Naive thymus-derived CD4-positive, alpha-beta T cell (primary cell): ENCODE results near the gene ACSBG1. TPM values are rescaled to one million over a fixed set of nuclear protein-coding genes. Genes with fewer than 3 reads are reported as not detected.

Source experiments
- ATAC-seq: fragments of 150-1000 bp; cut with Tn5 transposase; 2 replicates; pipeline ENCODE4 v1.10.0; 2021; ENCODE audit warnings: mild to moderate bottlenecking, moderate library complexity
- CTCF ChIA-PET: fragments of 350-600 bp; sonication (Branson Sonifier 250); formaldehyde crosslinking; loops from one replicate; lab custom pipeline; 2021; ENCODE audit warnings: antibody characterized with exemption; lab: Charles Lee
- POLR2A ChIA-PET: fragments of 350-600 bp; sonication (Branson Sonifier 250); formaldehyde crosslinking; loops from one replicate; lab custom pipeline; 2021; ENCODE audit warnings: antibody characterized with exemption, inconsistent platforms; lab: Charles Lee
- DNase-seq, 9 donors: peaks; one replicate each; pipeline versions ENCODE4 v3.0.0 to v3.0.0-alpha.2; 2020 to 2022; ENCODE audit warnings: mixed read lengths in 1 of 9
- H3K27ac ChIP-seq: one replicate; pipeline ENCODE4 v1.7.0; 2013; ENCODE audit warnings: mild to moderate bottlenecking, low read depth, low read length, moderate library complexity
- H3K27me3 ChIP-seq, 2 donors: one replicate each; pipeline ENCODE4 v1.7.0; 2013; ENCODE audit warnings: low read length in 2 of 2, mild to moderate bottlenecking in 2 of 2, moderate library complexity in 2 of 2; ENCODE audit not compliant: control insufficient read depth in 2 of 2, insufficient read depth in 2 of 2
- H3K36me3 ChIP-seq, 3 experiments: 1 replicate in 2 of 3; 2 replicates in 1 of 3; pipeline ENCODE4 v1.7.0; 2013; ENCODE audit warnings: low read length in 3 of 3, mild to moderate bottlenecking in 3 of 3, moderate library complexity in 1 of 3; ENCODE audit not compliant: insufficient read depth in 3 of 3, control insufficient read depth in 2 of 3
- H3K4me1 ChIP-seq, 2 donors: one replicate each; pipeline ENCODE4 v1.7.0; 2013; ENCODE audit warnings: low read length in 2 of 2, mild to moderate bottlenecking in 2 of 2, moderate library complexity in 1 of 2; ENCODE audit not compliant: control insufficient read depth in 2 of 2, insufficient read depth in 2 of 2
- H3K4me3 ChIP-seq: 2 replicates; pipeline ENCODE4 v1.7.0; 2013; ENCODE audit warnings: mild to moderate bottlenecking, low read length
- H3K9me3 ChIP-seq, 3 experiments: 1 replicate in 2 of 3; 2 replicates in 1 of 3; pipeline ENCODE4 v1.7.0; 2013; ENCODE audit warnings: low read length in 3 of 3; ENCODE audit not compliant: control insufficient read depth in 2 of 3
- H3K27ac Mint-ChIP-seq, 9 donors: one replicate each; pipeline ENCODE4 v1.8.0; 2020 to 2022; ENCODE audit warnings: mixed read lengths in 9 of 9, mild to moderate bottlenecking in 8 of 9, moderate library complexity in 5 of 9, inconsistent platforms in 2 of 9
- H3K27me3 Mint-ChIP-seq, 5 donors: one replicate each; pipeline ENCODE4 v1.8.0; 2021 to 2022; ENCODE audit warnings: mixed read lengths in 5 of 5, mild to moderate bottlenecking in 1 of 5
- H3K36me3 Mint-ChIP-seq, 5 donors: one replicate each; pipeline ENCODE4 v1.8.0; 2020 to 2022; ENCODE audit warnings: mixed read lengths in 5 of 5, mild to moderate bottlenecking in 3 of 5, inconsistent platforms in 1 of 5
- H3K4me1 Mint-ChIP-seq, 7 donors: one replicate each; pipeline ENCODE4 v1.8.0; 2020 to 2022; ENCODE audit warnings: mixed read lengths in 7 of 7, mild to moderate bottlenecking in 3 of 7, inconsistent platforms in 1 of 7
- H3K4me3 Mint-ChIP-seq, 10 donors: one replicate each; pipeline ENCODE4 v1.8.0; 2020 to 2022; ENCODE audit warnings: mild to moderate bottlenecking in 10 of 10, mixed read lengths in 10 of 10, moderate library complexity in 6 of 10, inconsistent platforms in 2 of 10
- H3K9me3 Mint-ChIP-seq, 11 donors: one replicate each; pipeline ENCODE4 v1.8.0; 2020 to 2022; ENCODE audit warnings: mixed read lengths in 11 of 11, mild to moderate bottlenecking in 4 of 11, inconsistent platforms in 1 of 11, moderate library complexity in 1 of 11
- intact Hi-C, 2 donors: fragments of 100-400 bp; cut with micrococcal nuclease; formaldehyde crosslinking; loops; one replicate each; pipeline ENCODE4 v1.15.1; 2023
- polyA plus RNA-seq, 2 donors: library from polyadenylated mRNA; unstranded; fragments of 300-500 nt; fragmentation: Illumina TruSeq; gene quantifications; one replicate each; pipeline ENCODE4 v1.2.3, GENCODE V29; 2021
- total RNA-seq, 6 experiments: library from RNA in 5 of 6; stranded (reverse) in 5 of 6; gene quantifications; 1 replicate in 5 of 6; 2 replicates in 1 of 6; pipeline ENCODE4 v1.2.3 and lab custom pipeline; 2021 to 2026

Gene ACSBG1
- total and polyA plus RNA-seq, 7 experiments from 2014 or later = 0.06 to 0.39 TPM; not detected in 5

DNA sequence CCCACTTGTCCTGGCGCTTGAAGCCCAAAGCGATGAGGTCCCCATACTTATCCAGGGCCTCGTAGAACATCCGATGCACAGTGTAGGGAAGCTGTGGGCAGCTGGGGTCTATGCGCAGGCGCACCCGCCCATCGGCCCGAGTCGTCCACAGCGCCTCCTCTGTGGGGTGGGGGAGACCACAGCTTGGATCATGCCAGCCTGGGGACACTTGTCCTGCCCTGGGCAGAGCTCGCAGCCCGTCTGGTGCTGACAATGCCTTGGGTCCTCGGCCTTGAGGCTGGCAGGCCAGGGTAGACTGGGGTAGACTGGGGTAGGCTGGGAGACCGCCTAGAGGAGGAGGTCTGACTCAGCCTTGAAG, 39.8 kb downstream of the ACSBG1 start:
- peaks cover 0 to 10% (median 2%) of the 10 kb centered on the region in 11 donors for H3K9me3 Mint-ChIP-seq
- Histone ChIP-seq H3K9me3 (no peaks in the 10 kb centered on the region), H3K36me3 (no peaks in the 10 kb centered on the region), H3K27ac (no peak overlapping the region), H3K4me3 (no peak overlapping the region), H3K4me1 (no peaks in the 10 kb centered on the region), H3K27me3 (no peaks in the 10 kb centered on the region)
- CTCF ChIA-PET = interaction anchor here (0.5 to 8.5 kb wide), 11 partner anchors 10 to 236 kb away, joined by 3 to 101 read pairs (median 5); partner anchors contain the start of gene CIB2
- peaks cover 0 to 9% (median 0%) of the 10 kb centered on the region in 7 donors for H3K4me1 Mint-ChIP-seq
- POLR2A ChIA-PET = no interaction called here
- H3K4me3 Mint-ChIP-seq = no peak overlapping the region
- peaks cover 0 to 5% (median 0%) of the 10 kb centered on the region in 5 donors for H3K36me3 Mint-ChIP-seq
- peak in 1 of 9 donors; percentile 18 for DNase-seq
- intact Hi-C loops = loop anchor here (2.0 kb wide), 1 partner anchor 236 kb away; no protein-coding TSS in a partner anchor
- no peak for ATAC-seq
- H3K27ac Mint-ChIP-seq = peak overlapping the region in 3 of 9 donors; percentile 17 to 39 (median 30)
- H3K27me3 Mint-ChIP-seq = peaks cover 0 to 18% (median 0%) of the 10 kb centered on the region in 5 donors

DNA sequence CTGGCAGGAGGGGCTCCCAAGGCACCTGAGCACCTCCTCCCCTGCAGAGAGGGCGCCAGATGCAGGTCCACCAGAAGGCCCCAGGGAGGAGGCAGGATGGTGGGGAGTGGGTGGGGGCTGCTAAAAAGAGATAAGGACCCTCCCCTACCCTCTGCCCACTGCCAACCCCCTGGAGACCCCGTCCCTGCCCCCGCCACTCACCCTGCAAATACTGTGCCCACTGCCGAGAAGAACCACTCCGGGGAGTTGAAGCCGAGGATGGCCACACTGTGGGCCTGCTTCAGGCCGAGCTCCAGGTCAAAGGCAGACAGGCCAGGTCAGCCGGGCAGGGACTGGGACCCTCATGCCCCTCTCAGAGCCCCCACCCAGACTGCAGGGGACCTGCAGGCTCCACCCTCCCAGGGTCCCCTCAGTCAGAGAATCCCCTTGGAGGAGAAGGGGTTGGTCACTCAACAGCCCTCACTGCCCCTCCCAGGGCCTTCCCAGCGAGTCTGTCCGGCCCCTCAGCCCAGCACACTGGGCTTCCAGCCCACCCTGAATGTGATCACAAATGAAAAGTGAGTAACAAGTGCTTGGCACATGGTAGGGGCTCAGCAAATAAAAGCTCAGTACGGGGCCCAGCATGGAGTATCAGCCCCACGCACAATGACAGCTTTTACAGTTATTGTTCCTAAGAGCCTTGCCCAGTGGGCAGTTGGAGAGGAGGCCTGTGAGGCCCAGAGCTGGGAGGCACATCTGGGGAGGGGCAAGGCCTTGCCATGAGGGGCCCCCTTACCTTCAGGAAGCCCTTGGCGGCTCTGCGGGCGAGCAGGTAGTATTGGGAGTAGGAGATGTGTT, 40.4 kb downstream of the ACSBG1 start:
- H3K27me3 Mint-ChIP-seq = peaks cover 0 to 18% (median 0%) of the 10 kb centered on the region in 5 donors

DNA sequence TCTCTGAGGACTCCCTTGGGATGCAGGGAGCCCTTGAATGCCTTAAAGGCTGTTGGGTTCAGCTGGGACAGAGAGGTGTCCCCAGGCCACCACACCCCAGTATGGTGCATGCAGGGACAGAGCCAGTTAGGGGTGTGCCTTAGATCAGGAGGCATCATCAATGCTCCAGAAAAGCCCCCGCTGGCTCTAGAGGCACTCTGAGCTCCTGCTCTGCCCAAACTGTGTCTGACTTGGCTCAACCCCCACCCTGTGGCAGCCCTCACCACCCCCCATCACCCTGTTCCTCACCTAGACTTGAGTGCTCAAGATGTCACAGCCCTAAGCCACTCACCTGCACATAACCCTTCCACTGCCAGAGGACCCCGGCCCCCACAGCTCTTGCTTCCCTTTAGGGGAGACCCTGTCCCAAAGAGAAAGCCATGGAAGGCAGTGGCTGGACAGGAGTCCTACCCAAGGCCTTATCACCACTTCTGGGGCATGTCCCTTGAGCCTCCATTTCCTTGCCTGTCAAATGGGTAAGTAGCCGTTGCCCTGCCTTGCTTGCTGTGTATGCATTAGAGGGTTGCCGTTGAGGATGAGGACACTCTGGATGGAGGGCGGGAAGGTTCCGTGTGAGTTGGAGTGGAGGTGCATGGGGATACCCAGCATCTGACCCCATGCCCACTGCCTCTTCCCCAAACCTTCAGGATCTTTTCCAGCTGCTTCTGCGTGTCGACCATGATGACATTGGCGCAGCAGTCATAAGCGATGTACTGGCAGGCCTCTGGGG, 41.4 kb downstream of the ACSBG1 start:
- H3K9me3 Mint-ChIP-seq = peaks cover 0 to 10% (median 2%) of the 10 kb centered on the region in 11 donors
- H3K4me3 ChIP-seq = no peak overlapping the region
- no peaks in the 10 kb centered on the region for H3K9me3 ChIP-seq
- H3K27ac ChIP-seq = no peak overlapping the region
- peaks cover 0 to 9% (median 0%) of the 10 kb centered on the region in 7 donors for H3K4me1 Mint-ChIP-seq
- no peaks in the 10 kb centered on the region for H3K36me3 ChIP-seq
- intact Hi-C loops = no loop called here
- H3K4me1 ChIP-seq = no peaks in the 10 kb centered on the region
- peaks cover 0 to 5% (median 0%) of the 10 kb centered on the region in 5 donors for H3K36me3 Mint-ChIP-seq
- H3K4me3 Mint-ChIP-seq = no peak overlapping the region
- CTCF ChIA-PET = interaction anchor here (0.6 to 8.5 kb wide), 4 partner anchors 59 to 234 kb away, joined by 3 to 101 read pairs (median 28); partner anchors contain the start of gene CIB2
- peaks cover 0 to 18% (median 0%) of the 10 kb centered on the region in 5 donors for H3K27me3 Mint-ChIP-seq
- ATAC-seq = peak; percentile 15
- H3K27me3 ChIP-seq = no peaks in the 10 kb centered on the region
- DNase-seq = peak in 1 of 9 donors; percentile 15
- H3K27ac Mint-ChIP-seq = peak overlapping the region in 1 of 9 donors; percentile 60
- POLR2A ChIA-PET = no interaction called here

More for the DNA sequence above, 40.4 kb downstream of the ACSBG1 start:
- Histone ChIP-seq H3K4me3 (no peak overlapping the region), H3K9me3 (no peaks in the 10 kb centered on the region), H3K36me3 (no peaks in the 10 kb centered on the region), H3K27me3 (no peaks in the 10 kb centered on the region), H3K27ac (no peak overlapping the region), H3K4me1 (no peaks in the 10 kb centered on the region)
- no peak overlapping the region for H3K4me3 Mint-ChIP-seq
- H3K9me3 Mint-ChIP-seq = peaks cover 0 to 10% (median 2%) of the 10 kb centered on the region in 11 donors
- ChIA-PET CTCF (interaction anchor here (0.5 to 8.5 kb wide), 6 partner anchors 9 to 235 kb away, joined by 3 to 101 read pairs (median 14); partner anchors contain the start of gene CIB2), POLR2A (no interaction called here)
- intact Hi-C loops = loop anchor here (2.0 kb wide), 1 partner anchor 235 kb away; no protein-coding TSS in a partner anchor
- no peak for ATAC-seq
- H3K4me1 Mint-ChIP-seq = peaks cover 0 to 9% (median 0%) of the 10 kb centered on the region in 7 donors
- DNase-seq = peak in 1 of 9 donors; percentile 20
- no peak overlapping the region for H3K27ac Mint-ChIP-seq
- peaks cover 0 to 5% (median 0%) of the 10 kb centered on the region in 5 donors for H3K36me3 Mint-ChIP-seq

DNA sequence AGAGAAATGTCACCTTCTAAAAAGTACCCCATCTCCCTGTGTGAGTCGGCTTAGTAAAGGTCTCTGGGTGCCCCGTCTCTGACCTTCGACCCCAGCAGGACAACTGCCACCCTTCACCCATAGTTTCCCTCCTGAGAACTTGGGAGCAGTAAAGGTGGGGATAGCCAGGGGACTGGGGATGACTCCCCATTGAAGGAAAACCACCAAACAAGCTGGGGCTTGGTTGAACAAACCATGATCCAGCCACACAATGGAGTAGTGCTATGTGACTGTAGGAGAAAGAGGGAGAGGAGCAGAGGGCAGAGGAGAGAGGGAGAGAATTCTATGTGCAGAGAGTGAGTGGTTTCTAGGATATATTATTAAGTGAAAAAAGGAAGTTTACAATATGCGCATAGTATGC, 51.5 kb downstream of the ACSBG1 start:
- CTCF ChIA-PET = no interaction called here
- DNase-seq = peak in 1 of 9 donors; percentile 3
- H3K4me3 Mint-ChIP-seq = no peak overlapping the region
- ATAC-seq = no peak
- H3K9me3 ChIP-seq = no peaks in the 10 kb centered on the region
- peaks cover 0 to 4% (median 0%) of the 10 kb centered on the region in 5 donors for H3K36me3 Mint-ChIP-seq
- H3K4me3 ChIP-seq = no peak overlapping the region
- peaks cover 0 to 7% (median 0%) of the 10 kb centered on the region in 11 donors for H3K9me3 Mint-ChIP-seq
- no peak overlapping the region for H3K27ac Mint-ChIP-seq
- no peaks in the 10 kb centered on the region for H3K36me3 ChIP-seq
- no peak overlapping the region for H3K27ac ChIP-seq
- peaks cover 0 to 3% (median 0%) of the 10 kb centered on the region in 7 donors for H3K4me1 Mint-ChIP-seq
- intact Hi-C loops = no loop called here
- H3K27me3 Mint-ChIP-seq = peaks cover 0 to 23% (median 0%) of the 10 kb centered on the region in 5 donors
- H3K27me3 ChIP-seq = no peaks in the 10 kb centered on the region
- no peaks in the 10 kb centered on the region for H3K4me1 ChIP-seq
- POLR2A ChIA-PET = no interaction called here

DNA sequence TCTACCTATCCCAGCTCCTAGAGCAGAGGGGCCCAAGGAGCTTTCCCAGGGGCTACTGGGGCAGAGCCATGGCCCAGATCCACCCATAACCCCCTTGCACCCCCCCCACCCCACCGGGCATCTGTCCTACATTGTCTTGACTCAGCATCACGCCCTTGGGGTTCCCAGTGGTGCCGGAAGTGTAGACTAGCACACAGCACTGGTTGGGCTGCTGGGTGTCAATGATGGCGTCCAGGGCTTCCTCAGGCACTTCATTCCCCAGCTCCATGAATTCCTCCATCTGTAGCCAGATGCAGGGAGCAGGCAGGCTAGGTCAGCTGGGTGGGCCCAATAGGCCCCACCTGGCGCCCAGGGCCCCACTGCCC, 52.0 kb downstream of the ACSBG1 start:
- intact Hi-C loops = no loop called here
- H3K4me1 Mint-ChIP-seq = peaks cover 0 to 3% (median 0%) of the 10 kb centered on the region in 7 donors
- POLR2A ChIA-PET = no interaction called here
- Histone ChIP-seq H3K27me3 (no peaks in the 10 kb centered on the region), H3K9me3 (no peaks in the 10 kb centered on the region), H3K4me3 (no peak overlapping the region), H3K27ac (no peak overlapping the region), H3K4me1 (no peaks in the 10 kb centered on the region), H3K36me3 (no peaks in the 10 kb centered on the region)
- H3K9me3 Mint-ChIP-seq = peaks cover 0 to 7% (median 0%) of the 10 kb centered on the region in 11 donors
- H3K4me3 Mint-ChIP-seq = no peak overlapping the region
- ATAC-seq = no peak
- CTCF ChIA-PET = no interaction called here
- H3K36me3 Mint-ChIP-seq = peaks cover 0 to 4% (median 0%) of the 10 kb centered on the region in 5 donors
- H3K27me3 Mint-ChIP-seq = peaks cover 0 to 23% (median 0%) of the 10 kb centered on the region in 5 donors
- DNase-seq = no peak
- H3K27ac Mint-ChIP-seq = no peak overlapping the region

DNA sequence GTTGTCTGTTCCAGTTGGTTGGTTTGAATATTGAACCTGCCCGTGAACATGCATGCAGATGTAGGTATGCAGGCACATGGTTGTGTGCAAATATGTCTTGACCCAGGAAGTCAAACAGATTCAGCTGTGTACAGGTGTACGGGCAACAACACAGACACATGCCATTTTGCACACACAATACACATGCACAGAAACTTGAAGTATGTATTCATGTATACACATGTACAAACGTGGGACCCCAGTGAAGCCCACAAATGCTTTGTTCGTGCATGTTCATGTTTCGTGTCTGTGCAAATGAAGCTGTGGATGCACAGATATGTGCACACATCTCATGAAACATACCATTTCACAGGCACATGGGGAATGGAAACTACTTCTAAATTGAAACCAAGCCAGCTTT, 54.5 kb downstream of the ACSBG1 start:
- H3K36me3 ChIP-seq = no peaks in the 10 kb centered on the region
- Mint-ChIP-seq H3K9me3 (no peaks in the 10 kb centered on the region), H3K4me1 (peaks cover 2 to 9% (median 6%) of the 10 kb centered on the region in 7 donors), H3K36me3 (no peaks in the 10 kb centered on the region), H3K27ac (no peak overlapping the region), H3K4me3 (no peak overlapping the region), H3K27me3 (peaks cover 0 to 6% (median 0%) of the 10 kb centered on the region in 5 donors)
- H3K4me3 ChIP-seq = no peak overlapping the region
- no peaks in the 10 kb centered on the region for H3K4me1 ChIP-seq
- CTCF ChIA-PET = interaction anchor here (0.7 kb wide), 2 partner anchors 163 to 342 kb away, joined by 3 to 4 read pairs; no protein-coding TSS in a partner anchor
- ATAC-seq = no peak
- H3K9me3 ChIP-seq = no peaks in the 10 kb centered on the region
- peak in 1 of 9 donors; percentile 6 for DNase-seq
- no peaks in the 10 kb centered on the region for H3K27me3 ChIP-seq
- intact Hi-C loops = loop anchor here in 1 of 2 donors (5.0 kb wide), 1 partner anchor 48 kb away; the partner anchor contains the start of gene CIB2
- H3K27ac ChIP-seq = no peak overlapping the region
- POLR2A ChIA-PET = no interaction called here
